Chondrocyte (in vitro differentiated cells): ENCODE data around the gene ZW10. TPM values are rescaled to one million over a fixed set of nuclear protein-coding genes. Genes with fewer than 3 reads are reported as not detected.
"Not testable (repeated sequence)": the region's sequence is repeated elsewhere in the genome, so short reads cannot be mapped to it uniquely, and the experiment has no call there.

Source experiments
- DNase-seq: peaks from one replicate; pipeline ENCODE4 v3.0.0; 2021; ENCODE audit warnings: mixed read lengths, low spot score
- H3K27ac Mint-ChIP-seq: one replicate; pipeline ENCODE4 v1.8.0; 2021; ENCODE audit warnings: mild to moderate bottlenecking, moderate library complexity, mixed read lengths; ENCODE audit not compliant: unreplicated experiment
- H3K27me3 Mint-ChIP-seq: 2 replicates; pipeline ENCODE4 v1.8.0; 2021; ENCODE audit warnings: low read depth, mixed read lengths
- H3K36me3 Mint-ChIP-seq: 2 replicates; pipeline ENCODE4 v1.8.0; 2021; ENCODE audit warnings: low read depth, mixed read lengths
- H3K4me1 Mint-ChIP-seq: 2 replicates; pipeline ENCODE4 v1.8.0; 2021; ENCODE audit warnings: low read depth, mild to moderate bottlenecking, mixed read lengths
- H3K4me3 Mint-ChIP-seq: one replicate; pipeline ENCODE4 v1.8.0; 2021; ENCODE audit warnings: mild to moderate bottlenecking, moderate library complexity, mixed read lengths; ENCODE audit not compliant: unreplicated experiment
- H3K9me3 Mint-ChIP-seq: 2 replicates; pipeline ENCODE4 v1.8.0; 2021; ENCODE audit warnings: low read depth, mixed read lengths
- CTCF ChIP-seq: fragments of 200-600 bp; sonication (generic); IDR thresholded peaks from 2 replicates; pipeline ENCODE4 v1.5.0; 2021; ENCODE audit warnings: antibody characterized with exemption, mild to moderate bottlenecking, moderate library complexity
- total RNA-seq: library from RNA; stranded (reverse); gene quantifications from 3 replicates; pipeline ENCODE4 v1.2.1, GENCODE V29; 2021

ZW10 gene
- total RNA-seq, 1 donor from 2014 or later: 11.7 TPM

- Mint-ChIP-seq H3K27me3 (no peaks in the 10 kb centered on the region), H3K4me3 (no peak overlapping the region), H3K36me3 (peaks cover 26% of the 10 kb centered on the region), H3K9me3 (peaks cover 28% of the 10 kb centered on the region), H3K27ac (no peak overlapping the region), H3K4me1 (no peaks in the 10 kb centered on the region)
- TF ChIP-seq CTCF: no peak
- no peak for DNase-seq
Observed at GRCh38 chr11:113715882-113716625, 57.4 kb downstream of the ZW10 start.

DNA sequence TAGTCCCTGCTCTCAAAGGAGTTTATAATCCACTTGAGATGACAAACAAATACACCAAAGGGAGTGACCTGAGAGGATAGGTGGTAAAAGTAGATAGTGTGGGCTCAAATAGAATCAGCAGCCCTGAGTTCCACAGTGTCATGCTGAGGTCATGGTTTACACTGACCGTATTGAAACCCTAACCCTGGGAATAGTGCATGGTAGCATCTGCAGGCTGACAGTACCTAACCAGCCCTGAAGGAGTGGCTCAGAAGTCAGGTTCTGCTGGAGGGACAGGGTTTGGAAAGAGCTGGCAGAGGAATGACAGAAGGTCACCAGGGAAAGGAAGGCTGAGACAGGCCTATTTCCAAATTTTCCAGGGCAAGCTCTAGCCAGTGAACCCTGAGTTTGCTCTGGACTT, 58.2 kb downstream of the ZW10 start:
- H3K4me3 Mint-ChIP-seq: no peak overlapping the region
- DNase-seq: no peak
- H3K27ac Mint-ChIP-seq: no peak overlapping the region
- TF ChIP-seq CTCF: no peak
- H3K27me3 Mint-ChIP-seq: no peaks in the 10 kb centered on the region
- H3K36me3 Mint-ChIP-seq: peaks cover 25% of the 10 kb centered on the region
- H3K4me1 Mint-ChIP-seq: no peaks in the 10 kb centered on the region
- peaks cover 35% of the 10 kb centered on the region for H3K9me3 Mint-ChIP-seq

GRCh38 chr11:113710989-113711388, 62.5 kb downstream of the ZW10 start:
- no peak for TF ChIP-seq CTCF
- Mint-ChIP-seq H3K36me3 (peaks cover 24% of the 10 kb centered on the region), H3K4me1 (no peaks in the 10 kb centered on the region), H3K27me3 (no peaks in the 10 kb centered on the region), H3K27ac (no peak overlapping the region), H3K4me3 (no peak overlapping the region), H3K9me3 (peaks cover 43% of the 10 kb centered on the region)
- no peak for DNase-seq

- no peak within 1 kb of the TSS for H3K4me3 Mint-ChIP-seq
- DNase-seq: no peak
- TF ChIP-seq CTCF: no peak
- no peaks in the 10 kb centered on the region for H3K4me1 Mint-ChIP-seq
- H3K27ac Mint-ChIP-seq: no peak within 1 kb of the TSS
- H3K9me3 Mint-ChIP-seq: peaks cover 28% of the 10 kb centered on the region
- no peaks in the 10 kb centered on the region for H3K27me3 Mint-ChIP-seq
- peaks cover 16% of the 10 kb centered on the region for H3K36me3 Mint-ChIP-seq
Observed at GRCh38 chr11:113705871-113706655, 67.4 kb downstream of the ZW10 start, which contains the start of gene TMPRSS5. TMPRSS5 (minus strand) TSS chr11:113706308; CDS start chr11:113706224, 84 bp downstream.

DNA sequence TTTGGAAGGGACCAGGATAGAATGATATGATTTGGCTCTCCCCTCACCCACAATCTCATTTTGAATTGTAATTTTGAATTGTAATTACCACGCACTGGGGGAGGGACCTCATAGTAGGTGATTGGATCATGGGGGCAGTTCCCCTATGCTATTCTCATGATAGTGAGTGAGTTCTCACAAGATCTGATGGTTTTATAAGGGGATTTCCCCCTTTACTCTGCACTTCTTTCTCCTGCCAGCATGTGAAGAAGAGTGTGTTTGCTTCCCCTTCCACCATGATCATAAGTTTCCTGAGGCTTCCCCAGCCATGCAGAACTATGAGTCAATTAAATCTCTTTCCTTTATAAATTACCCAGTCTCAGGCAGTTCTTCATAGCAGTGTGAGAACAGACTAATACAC, 69.9 kb downstream of the ZW10 start:
- H3K4me1 Mint-ChIP-seq, H3K27me3 Mint-ChIP-seq, DNase-seq, H3K4me3 Mint-ChIP-seq, H3K27ac Mint-ChIP-seq, H3K9me3 Mint-ChIP-seq: not testable (repeated sequence)
- peaks cover 10% of the 10 kb centered on the region for H3K36me3 Mint-ChIP-seq
